ENCODE measurements around the gene PTPRG. TPM values are rescaled to one million over a fixed set of nuclear protein-coding genes. Genes with fewer than 3 reads are reported as not detected.

PTPRG gene
- total RNA-seq, 1 experiment from 2014 or later: 32.1 TPM

DNA sequence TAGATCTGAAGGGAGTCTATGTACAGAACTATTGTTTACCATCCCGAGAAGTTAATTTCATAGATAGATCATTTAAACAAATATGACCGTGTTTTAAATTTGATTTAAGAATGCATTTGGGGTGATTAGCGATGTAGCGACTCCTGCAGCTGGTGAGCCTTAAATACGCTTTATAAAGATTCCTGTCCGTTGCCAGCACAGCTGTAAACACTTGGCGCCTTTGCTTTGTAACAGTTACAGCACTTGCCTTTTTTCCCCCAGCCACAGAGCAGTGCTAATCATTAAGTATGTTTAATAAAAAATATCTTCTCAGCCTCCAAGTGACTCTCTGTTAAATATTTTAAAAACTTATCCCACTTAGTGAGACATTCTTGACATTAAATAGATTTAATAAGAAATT, 478.2 kb downstream of the PTPRG start:
- Histone ChIP-seq H3K27ac (ENCODE audit: low read depth, low read length) (no peak overlapping the region), H3K4me3 (replicated peaks in 1 of 2; ENCODE audit: low read depth in 1 of 2, low read length in 2 of 2) (no peak overlapping the region), H3K4me1 (ENCODE audit: control insufficient read depth in 1 of 2, insufficient read depth in 2 of 2, low read length in 2 of 2) (no peaks in the 10 kb centered on the region), H3K79me2 (ENCODE audit: insufficient read depth, low read length) (no peaks in the 10 kb centered on the region), H3K4me2 (ENCODE audit: low read length) (no peak overlapping the region), H4K20me1 (ENCODE audit: insufficient read depth) (no peaks in the 10 kb centered on the region), H2AFZ (ENCODE audit: low read depth, low read length, poor library complexity, severe bottlenecking) (no peak overlapping the region), H3K9ac (ENCODE audit: low read length) (no peak overlapping the region), H3K9me2 (ENCODE audit: insufficient read depth) (no peaks in the 10 kb centered on the region), H3K9me3 (ENCODE audit: control insufficient read depth in 1 of 2, insufficient read depth in 1 of 2, low read depth in 1 of 2, low read length in 2 of 2) (no peaks in the 10 kb centered on the region), H3K27me3 (ENCODE audit: insufficient read depth, low read length) (no peaks in the 10 kb centered on the region), H3K36me3 (ENCODE audit: control insufficient read depth in 1 of 2, insufficient read depth in 2 of 2, low read length in 2 of 2) (no peaks in the 10 kb centered on the region)
- BruUV-seq (replicated peaks): no TSS peak
- CTCF ChIA-PET: no interaction called here
- POLR2A ChIA-PET: no interaction called here
- TF ChIP-seq ZNF274 (IDR thresholded peaks at IDR 0.05; ENCODE audit: low read depth, low read length) (no peak), CTCF (IDR thresholded peaks at IDR 0.05 in 2 of 3, conservative IDR thresholded peaks at IDR 0.05 in 1 of 3; ENCODE audit: borderline replicate concordance in 1 of 3, insufficient read depth in 1 of 3, low read depth in 2 of 3, low read length in 2 of 3) (no peak), CEBPB (IDR thresholded peaks at IDR 0.05; ENCODE audit: low read depth) (no peak), SIN3A (IDR thresholded peaks at IDR 0.05; ENCODE audit: low read depth) (no peak), TCF7L2 (IDR thresholded peaks at IDR 0.05; ENCODE audit: borderline replicate concordance, extremely low read depth, insufficient read depth, insufficient read length) (no peak), CBX3 (IDR thresholded peaks at IDR 0.05; ENCODE audit: low read depth) (no peak), RAD21 (IDR thresholded peaks at IDR 0.05; ENCODE audit: low read depth) (no peak), EGR1 (IDR thresholded peaks at IDR 0.05; ENCODE audit: low read depth) (no peak), POLR2AphosphoS5 (IDR thresholded peaks at IDR 0.05; ENCODE audit: low read depth, low read length) (no peak), FOSL1 (IDR thresholded peaks at IDR 0.05; ENCODE audit: low read depth) (no peak), SRF (IDR thresholded peaks at IDR 0.05; ENCODE audit: low read depth) (no peak), JUND (IDR thresholded peaks at IDR 0.05) (no peak)
- TF ChIP-seq, protein P1, sequence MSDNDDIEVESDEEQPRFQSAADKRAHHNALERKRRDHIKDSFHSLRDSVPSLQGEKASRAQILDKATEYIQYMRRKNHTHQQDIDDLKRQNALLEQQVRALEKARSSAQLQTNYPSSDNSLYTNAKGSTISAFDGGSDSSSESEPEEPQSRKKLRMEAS (IDR thresholded peaks at IDR 0.05): no peak
- ATAC-seq (no peak), DNase-seq (ENCODE audit: low read depth, low spot score) (no peak)
- RAD21 ChIA-PET (ENCODE audit: low non-redundant PET in 1 of 2, low total read pairs in 2 of 2, uncharacterized antibody in 2 of 2, unreplicated experiment in 2 of 2): no interaction called here
- intact Hi-C loops (cut with micrococcal nuclease): no loop called here
